SJCRH30 (cell line): ENCODE data around the gene CHD1. TPM values are rescaled to one million over a fixed set of nuclear protein-coding genes. Genes with fewer than 3 reads are reported as not detected.

ENCODE experiments used
- DNase-seq, 2 experiments: peaks; one replicate each; pipeline ENCODE4 v3.0.0-alpha.2; 2015 to 2020
- H3K27ac ChIP-seq: fragments of 250-450 bp; sonication (Bioruptor Pico); 2 replicates; pipeline ENCODE4 v1.5.1; 2020; ENCODE audit warnings: mild to moderate bottlenecking, moderate library complexity
- H3K27me3 ChIP-seq: fragments of 250-450 bp; sonication (Bioruptor Pico); 2 replicates; pipeline ENCODE4 v1.5.1; 2020; ENCODE audit warnings: mild to moderate bottlenecking, moderate library complexity
- H3K36me3 ChIP-seq: fragments of 250-450 bp; sonication (Bioruptor Pico); 2 replicates; pipeline ENCODE4 v1.5.1; 2020; ENCODE audit warnings: mild to moderate bottlenecking, moderate library complexity
- H3K4me1 ChIP-seq: fragments of 250-450 bp; sonication (Bioruptor Pico); 2 replicates; pipeline ENCODE4 v1.5.1; 2020; ENCODE audit warnings: mild to moderate bottlenecking, moderate library complexity
- H3K4me3 ChIP-seq: fragments of 250-450 bp; sonication (Bioruptor Pico); 2 replicates; pipeline ENCODE4 v1.5.1; 2020; ENCODE audit warnings: mild to moderate bottlenecking, moderate library complexity
- H3K9me3 ChIP-seq: fragments of 250-450 bp; sonication (Bioruptor Pico); replicated peaks from 2 replicates; pipeline ENCODE4 v1.5.1; 2020; ENCODE audit warnings: mild to moderate bottlenecking, moderate library complexity
- total RNA-seq: library from RNA; depleted of rRNA; stranded (reverse); fragments of >200 nt; shearing (Covaris generic); gene quantifications from 2 replicates; pipeline ENCODE4 v1.2.3, GENCODE V29; 2014; rRNA removed

Gene CHD1
- total RNA-seq, 1 experiment from 2014 or later = 95.8 TPM

- DNase-seq = no peak
- no peak overlapping the region for H3K27ac ChIP-seq
- no peaks in the 10 kb centered on the region for H3K9me3 ChIP-seq
- H3K27me3 ChIP-seq = no peaks in the 10 kb centered on the region
- no peaks in the 10 kb centered on the region for H3K36me3 ChIP-seq
- H3K4me3 ChIP-seq = no peak overlapping the region
- H3K4me1 ChIP-seq = no peaks in the 10 kb centered on the region
Measured at GRCh38 chr5:98827588-98828284, 101.1 kb downstream of the CHD1 start.

- H3K27me3 ChIP-seq = no peaks in the 10 kb centered on the region
- no peak overlapping the region for H3K4me3 ChIP-seq
- no peak overlapping the region for H3K27ac ChIP-seq
- peak; percentile 19 to 76 for DNase-seq
- H3K4me1 ChIP-seq = no peaks in the 10 kb centered on the region
- no peaks in the 10 kb centered on the region for H3K9me3 ChIP-seq
- no peaks in the 10 kb centered on the region for H3K36me3 ChIP-seq
Measured at GRCh38 chr5:98827161-98827560, 101.6 kb downstream of the CHD1 start.

GRCh38 chr5:98825582-98826375 is 103.0 kb downstream of the CHD1 start:
- Histone ChIP-seq H3K4me1 (no peaks in the 10 kb centered on the region), H3K27ac (no peak overlapping the region), H3K27me3 (no peaks in the 10 kb centered on the region), H3K4me3 (no peak overlapping the region), H3K36me3 (no peaks in the 10 kb centered on the region), H3K9me3 (no peaks in the 10 kb centered on the region)
- DNase-seq = no peak

- peak; percentile 56 to 77 for DNase-seq
- H3K36me3 ChIP-seq = no peaks in the 10 kb centered on the region
- no peak overlapping the region for H3K27ac ChIP-seq
Measured at GRCh38 chr5:98816582-98817222, 112.1 kb downstream of the CHD1 start.

GRCh38 chr5:98813755-98814154 is 115.1 kb downstream of the CHD1 start:
- Histone ChIP-seq H3K27ac (no peak overlapping the region), H3K4me1 (no peaks in the 10 kb centered on the region), H3K36me3 (no peaks in the 10 kb centered on the region), H3K4me3 (no peak overlapping the region), H3K9me3 (no peaks in the 10 kb centered on the region), H3K27me3 (no peaks in the 10 kb centered on the region)
- no peak for DNase-seq

More at GRCh38 chr5:98816582-98817222, 112.1 kb downstream of the CHD1 start:
- H3K4me3 ChIP-seq = no peak overlapping the region
- 0 out of 2 replicates have a peak, but pooled peaks cover 5% of the 10 kb centered on the region for H3K9me3 ChIP-seq
- H3K27me3 ChIP-seq = no peaks in the 10 kb centered on the region
- no peaks in the 10 kb centered on the region for H3K4me1 ChIP-seq

- H3K36me3 ChIP-seq = 0 out of 2 replicates have a peak, but pooled peaks cover 4% of the 10 kb centered on the region
- no peaks in the 10 kb centered on the region for H3K27me3 ChIP-seq
- no peak for DNase-seq
- H3K9me3 ChIP-seq = peaks cover 13% of the 10 kb centered on the region
- H3K4me1 ChIP-seq = no peaks in the 10 kb centered on the region
- no peak overlapping the region for H3K4me3 ChIP-seq
- H3K27ac ChIP-seq = no peak overlapping the region
Measured at GRCh38 chr5:98810206-98810605, 118.6 kb downstream of the CHD1 start.

GRCh38 chr5:98807806-98808205 is 121.0 kb downstream of the CHD1 start:
- Histone ChIP-seq H3K27me3 (no peaks in the 10 kb centered on the region), H3K27ac (no peak overlapping the region), H3K9me3 (peaks cover 13% of the 10 kb centered on the region), H3K36me3 (0 out of 2 replicates have a peak, but pooled peaks cover 4% of the 10 kb centered on the region), H3K4me3 (no peak overlapping the region), H3K4me1 (no peaks in the 10 kb centered on the region)
- no peak for DNase-seq

- H3K9me3 ChIP-seq = peaks cover 13% of the 10 kb centered on the region
- no peak overlapping the region for H3K27ac ChIP-seq
Measured at GRCh38 chr5:98805070-98805469, 123.7 kb downstream of the CHD1 start.

GRCh38 chr5:98804066-98804465 is 124.7 kb downstream of the CHD1 start:
- no peak overlapping the region for H3K27ac ChIP-seq
- 0 out of 2 replicates have a peak, but pooled peaks cover 4% of the 10 kb centered on the region for H3K36me3 ChIP-seq
- H3K4me3 ChIP-seq = no peak overlapping the region
- H3K27me3 ChIP-seq = no peaks in the 10 kb centered on the region
- no peaks in the 10 kb centered on the region for H3K4me1 ChIP-seq
- no peak for DNase-seq
- peaks cover 13% of the 10 kb centered on the region for H3K9me3 ChIP-seq

More at GRCh38 chr5:98805070-98805469, 123.7 kb downstream of the CHD1 start:
- no peak for DNase-seq
- H3K4me1 ChIP-seq = no peaks in the 10 kb centered on the region
- 0 out of 2 replicates have a peak, but pooled peaks cover 4% of the 10 kb centered on the region for H3K36me3 ChIP-seq
- no peaks in the 10 kb centered on the region for H3K27me3 ChIP-seq
- H3K4me3 ChIP-seq = no peak overlapping the region

Other genes with a start within 250 kb of the CHD1 start
- gene RGMB, start 155.3 kb downstream of the CHD1 start, total RNA-seq = 41.2 and 46.9 TPM in 2 replicates